Keratinocyte (primary cell): Measurements from ENCODE around the gene CIDEA. TPM values are rescaled to one million over a fixed set of nuclear protein-coding genes. Genes with fewer than 3 reads are reported as not detected.

ENCODE experiments used
- DNase-seq: peaks from one replicate; pipeline ENCODE4 v3.0.0-alpha.2; 2011; ENCODE audit warnings: low read depth, missing footprints, low spot score
- FAIRE-seq: peaks from 2 replicates; lab custom pipeline; 2011; peaks lifted over from hg19 to GRCh38; lab: Jason Lieb, UNC
- H2AFZ ChIP-seq: 2 replicates; pipeline ENCODE4 v1.6.0; 2012; ENCODE audit warnings: low read length, control low read depth, inconsistent platforms; ENCODE audit not compliant: control insufficient read depth
- H3K27ac ChIP-seq: 2 replicates; pipeline ENCODE4 v1.5.1; 2011; ENCODE audit warnings: low read length; ENCODE audit not compliant: control insufficient read depth, insufficient read depth
- H3K27me3 ChIP-seq: 3 replicates; pipeline ENCODE4 v1.6.0; 2011; ENCODE audit warnings: low read length; ENCODE audit not compliant: control insufficient read depth, insufficient read depth; ENCODE audit errors: extremely low read depth
- H3K36me3 ChIP-seq, 2 experiments: 2 replicates in 1 of 2; 3 replicates in 1 of 2; pipeline ENCODE4 v1.5.1; 2011; ENCODE audit warnings: low read length in 2 of 2, mild to moderate bottlenecking in 1 of 2; ENCODE audit not compliant: control insufficient read depth in 2 of 2, insufficient read depth in 2 of 2; ENCODE audit errors: extremely low read depth in 1 of 2
- H3K4me1 ChIP-seq: 3 replicates; pipeline ENCODE4 v1.5.1; 2011; ENCODE audit warnings: low read length; ENCODE audit not compliant: control insufficient read depth, insufficient read depth; ENCODE audit errors: extremely low read depth
- H3K4me2 ChIP-seq: 3 replicates; pipeline ENCODE4 v1.6.0; 2011; ENCODE audit warnings: low read depth, low read length; ENCODE audit not compliant: control insufficient read depth, insufficient read depth; ENCODE audit errors: extremely low read depth
- H3K4me3 ChIP-seq, 3 experiments: fragments of 200-600 bp in 1 of 3; sonication (generic) in 1 of 3; 2 replicates in 2 of 3; 3 replicates in 1 of 3; pipeline ENCODE4 v1.5.1; 2011 to 2016; ENCODE audit warnings: low read length in 3 of 3, mild to moderate bottlenecking in 3 of 3, control low read depth in 2 of 3, inconsistent platforms in 1 of 3, low read depth in 1 of 3, mixed read lengths in 1 of 3, mixed run types in 1 of 3, moderate library complexity in 1 of 3; ENCODE audit not compliant: control insufficient read depth in 2 of 3, insufficient read depth in 2 of 3; ENCODE audit errors: extremely low read depth in 1 of 3
- H3K79me2 ChIP-seq: 2 replicates; pipeline ENCODE4 v1.6.0; 2012; ENCODE audit warnings: low read length; ENCODE audit not compliant: control insufficient read depth, insufficient read depth
- H3K9ac ChIP-seq: 3 replicates; pipeline ENCODE4 v1.6.0; 2011; ENCODE audit warnings: low read length; ENCODE audit not compliant: control insufficient read depth, insufficient read depth; ENCODE audit errors: extremely low read depth
- H3K9me1 ChIP-seq: 3 replicates; pipeline ENCODE4 v1.6.0; 2011; ENCODE audit warnings: low read length; ENCODE audit not compliant: control insufficient read depth, insufficient read depth; ENCODE audit errors: extremely low read depth
- H3K9me3 ChIP-seq: 2 replicates; pipeline ENCODE4 v1.5.1; 2012; ENCODE audit warnings: low read depth, low read length; ENCODE audit not compliant: control insufficient read depth
- H4K20me1 ChIP-seq: 3 replicates; pipeline ENCODE4 v1.6.0; 2011; ENCODE audit warnings: low read length; ENCODE audit not compliant: control insufficient read depth, insufficient read depth; ENCODE audit errors: extremely low read depth
- CTCF ChIP-seq, 3 experiments: IDR thresholded peaks in 1 of 3; conservative IDR thresholded peaks in 1 of 3; optimal IDR thresholded peaks in 1 of 3; 2 replicates in 2 of 3; 3 replicates in 1 of 3; pipeline versions ENCODE3 to v1.5.1; 2011; ENCODE audit warnings: low read length in 3 of 3, mild to moderate bottlenecking in 3 of 3, moderate library complexity in 2 of 3, control low read depth in 1 of 3, inconsistent platforms in 1 of 3; ENCODE audit not compliant: insufficient read depth in 2 of 3; ENCODE audit errors: extremely low read depth in 1 of 3
- EZH2 ChIP-seq: IDR thresholded peaks from one replicate; pipeline ENCODE4 v1.6.1; 2012; ENCODE audit warnings: inconsistent platforms, mild to moderate bottlenecking, low read length, moderate library complexity
- dilution Hi-C: fragments of 300-500 bp; cut with MboI; formaldehyde crosslinking; loops from one replicate; pipeline ENCODE4 v1.7.0; 2020; ENCODE audit warnings: low sequenced_read_pairs; ENCODE audit not compliant: extremely low pct_ligation_motif_present
- polyA plus RNA-seq, 5 experiments: library from polyadenylated mRNA; depleted of rRNA in 3 of 5; stranded (reverse) in 3 of 5; stranded (forward) in 1 of 5; unstranded in 1 of 5; fragments of >200 nt; gene quantifications; 1 replicate in 1 of 5; 2 replicates in 3 of 5; 3 replicates in 1 of 5; pipeline versions ENCODE4 v1.2.1 to v1.2.3, GENCODE V29; 2011 to 2012; ENCODE audit warnings: missing spikeins in 2 of 5, low read depth in 1 of 5, low replicate concordance in 1 of 5

The CIDEA gene
- polyA plus RNA-seq, 1 donor (not counting 4 experiments of a cell fraction or from before 2014, with no cell fraction given) = 1.2 TPM

DNA sequence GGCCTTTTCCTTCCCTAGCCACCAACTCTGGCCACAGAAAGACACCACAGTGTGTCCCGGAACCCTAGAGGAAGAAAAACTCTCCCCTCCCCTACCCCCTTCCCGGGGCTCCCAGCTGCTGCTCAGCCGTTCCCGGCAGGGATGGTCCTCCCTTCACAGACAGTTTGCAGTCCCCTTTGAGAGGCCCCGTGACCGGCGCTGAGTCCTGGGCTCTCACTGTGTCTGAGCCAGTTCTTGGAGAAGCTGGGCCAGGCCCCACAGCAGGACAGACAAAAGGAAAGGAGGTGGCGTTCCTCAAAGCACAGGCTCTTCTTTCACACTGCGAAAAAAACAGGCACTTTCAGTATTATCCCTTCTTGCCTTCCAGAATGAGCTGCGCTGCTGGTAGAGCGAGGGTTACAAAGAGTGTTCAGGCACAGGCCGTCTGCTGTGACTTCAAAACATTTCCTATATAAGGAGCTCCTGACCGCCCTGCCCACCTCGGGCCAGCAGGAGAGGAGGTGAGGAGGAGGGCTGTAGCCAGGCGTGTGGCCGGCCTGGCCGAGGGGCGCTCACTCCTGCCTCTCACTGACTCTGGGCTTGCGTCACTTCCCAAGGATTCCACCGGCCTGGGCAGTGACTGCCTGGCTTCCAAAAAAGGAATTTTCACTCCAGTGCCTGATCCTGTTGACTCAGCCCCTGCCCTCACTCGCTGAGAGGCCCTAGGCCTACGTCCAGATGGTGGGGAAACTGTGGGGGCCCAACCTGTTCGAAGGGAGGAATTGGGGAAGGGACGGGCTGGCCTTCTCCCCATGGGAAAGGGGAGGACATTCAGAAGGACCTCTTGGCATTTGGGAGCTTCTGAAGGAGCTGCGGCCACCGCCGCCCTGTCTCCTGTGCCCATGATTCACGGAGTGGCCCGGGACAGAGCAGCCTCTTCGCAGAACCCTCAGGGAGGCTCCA is 24.9 kb downstream of the CIDEA start:
- H3K4me2 ChIP-seq = no peak overlapping the region

DNA sequence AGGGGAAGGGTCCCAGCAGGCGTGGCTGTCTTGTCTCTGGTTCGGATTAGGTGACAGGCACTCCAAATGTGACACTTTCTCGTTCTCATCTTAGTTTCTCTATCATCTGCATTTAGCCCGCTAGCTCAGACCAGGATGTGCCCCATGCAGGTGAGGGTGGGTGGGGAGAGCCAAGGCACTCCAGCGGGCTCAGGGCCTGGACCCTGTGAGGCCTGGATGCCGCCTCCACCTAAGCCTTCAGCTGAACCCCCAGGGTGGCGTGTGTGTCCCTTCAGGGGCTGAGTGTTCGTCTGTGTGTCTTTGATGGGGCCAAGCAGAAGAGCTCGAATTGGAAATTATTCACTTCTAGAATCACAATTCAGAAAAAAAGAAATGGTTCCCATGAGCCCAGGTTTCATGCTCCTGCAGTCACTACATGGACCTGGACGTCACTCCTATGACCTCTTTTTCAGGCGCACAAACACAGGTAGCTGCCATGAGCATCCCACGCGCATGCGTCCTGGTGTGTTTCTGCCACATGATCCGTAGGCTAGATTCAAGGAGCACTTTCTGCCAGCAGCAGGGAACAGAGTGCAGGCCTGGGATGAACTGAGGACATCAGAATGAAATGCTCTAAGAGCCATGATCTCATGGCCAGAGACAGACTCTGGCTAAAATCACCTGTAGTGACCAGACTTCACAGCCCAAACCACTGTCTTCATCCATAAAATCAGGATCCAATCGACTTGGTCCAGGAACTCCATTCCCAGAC is 25.8 kb downstream of the CIDEA start:
- H2AFZ ChIP-seq = no peak overlapping the region
- H3K9me1 ChIP-seq = no peaks in the 10 kb centered on the region
- no peaks in the 10 kb centered on the region for H3K36me3 ChIP-seq
- dilution Hi-C loops = no loop called here
- no peaks in the 10 kb centered on the region for H3K9me3 ChIP-seq
- no peak for TF ChIP-seq CTCF (optimal IDR thresholded peaks at IDR 0.05 in 1 of 3, IDR thresholded peaks at IDR 0.05 in 1 of 3, conservative IDR thresholded peaks at IDR 0.05 in 1 of 3; ENCODE audit: extremely low read depth in 1 of 3, insufficient read depth in 2 of 3, low read length in 3 of 3)
- no peak for TF ChIP-seq EZH2
- no peak overlapping the region for H3K4me2 ChIP-seq
- H3K9ac ChIP-seq = no peak overlapping the region
- H3K79me2 ChIP-seq = no peaks in the 10 kb centered on the region
- no peak overlapping the region for H3K27ac ChIP-seq
- no peak for FAIRE-seq
- DNase-seq = no peak
- H3K27me3 ChIP-seq = no peaks in the 10 kb centered on the region
- H3K4me3 ChIP-seq = no peak overlapping the region
- peaks cover 16% of the 10 kb centered on the region for H3K4me1 ChIP-seq
- no peaks in the 10 kb centered on the region for H4K20me1 ChIP-seq

More for the DNA sequence above, 24.9 kb downstream of the CIDEA start:
- no peaks in the 10 kb centered on the region for H3K79me2 ChIP-seq
- H3K9me1 ChIP-seq = no peaks in the 10 kb centered on the region
- no peak for TF ChIP-seq EZH2
- no peak for TF ChIP-seq CTCF (optimal IDR thresholded peaks at IDR 0.05 in 1 of 3, IDR thresholded peaks at IDR 0.05 in 1 of 3, conservative IDR thresholded peaks at IDR 0.05 in 1 of 3; ENCODE audit: extremely low read depth in 1 of 3, insufficient read depth in 2 of 3, low read length in 3 of 3)
- H3K4me3 ChIP-seq = no peak overlapping the region
- no peak for DNase-seq
- no peaks in the 10 kb centered on the region for H3K36me3 ChIP-seq
- dilution Hi-C loops = no loop called here
- H3K27ac ChIP-seq = no peak overlapping the region
- no peaks in the 10 kb centered on the region for H3K9me3 ChIP-seq
- no peaks in the 10 kb centered on the region for H4K20me1 ChIP-seq
- H3K4me1 ChIP-seq = peaks cover 16% of the 10 kb centered on the region
- no peak for FAIRE-seq
- no peak overlapping the region for H3K9ac ChIP-seq
- no peaks in the 10 kb centered on the region for H3K27me3 ChIP-seq
- H2AFZ ChIP-seq = no peak overlapping the region
